Neural cell (in vitro differentiated cells): Measurements from ENCODE around the gene ZYG11A. TPM values are rescaled to one million over a fixed set of nuclear protein-coding genes. Genes with fewer than 3 reads are reported as not detected.

ENCODE experiments used
- H2AFZ ChIP-seq: fragments of 200-600, 300-800 bp; sonication (generic), shearing (Covaris generic); 2 replicates; pipeline ENCODE4 v1.6.0; 2014; ENCODE audit warnings: low read depth, mild to moderate bottlenecking, antibody characterized with exemption, low read length, moderate library complexity
- H3F3A ChIP-seq: fragments of 200-600 bp; shearing (Covaris generic); 2 replicates; pipeline ENCODE4 v1.6.1; 2016; ENCODE audit warnings: mild to moderate bottlenecking, moderate library complexity, mixed read lengths, antibody characterized with exemption, low read length; ENCODE audit not compliant: insufficient read depth, poor library complexity, severe bottlenecking
- H3K27ac ChIP-seq: fragments of 200-600, 300-800 bp; sonication (generic), shearing (Covaris generic); 2 replicates; pipeline ENCODE4 v1.5.1; 2014; ENCODE audit warnings: mild to moderate bottlenecking, low read length, moderate library complexity
- H3K27me3 ChIP-seq: fragments of 300-800, 200-600 bp; sonication (generic), shearing (Covaris generic); 2 replicates; pipeline ENCODE4 v1.6.0; 2014; ENCODE audit warnings: mild to moderate bottlenecking, low read depth, low read length, moderate library complexity; ENCODE audit not compliant: insufficient read depth
- H3K36me3 ChIP-seq: fragments of 300-800, 200-600 bp; sonication (generic), shearing (Covaris generic); 2 replicates; pipeline ENCODE4 v1.5.1; 2014; ENCODE audit warnings: mild to moderate bottlenecking, antibody characterized with exemption, low read length, moderate library complexity; ENCODE audit not compliant: insufficient read depth
- H3K4me2 ChIP-seq: fragments of 300-800, 200-600 bp; sonication (generic), shearing (Covaris generic); 2 replicates; pipeline ENCODE4 v1.6.0; 2014; ENCODE audit warnings: mild to moderate bottlenecking, low read length
- H3K4me3 ChIP-seq: fragments of 300-800, 200-600 bp; sonication (generic), shearing (Covaris generic); 2 replicates; pipeline ENCODE4 v1.5.1; 2014; ENCODE audit warnings: mild to moderate bottlenecking, low read length, moderate library complexity
- H3K79me2 ChIP-seq: fragments of 200-600 bp; shearing (Covaris generic); replicated peaks from 2 replicates; pipeline ENCODE4 v1.6.0; 2014; ENCODE audit warnings: mild to moderate bottlenecking, low read length, moderate library complexity; ENCODE audit not compliant: insufficient read depth
- H3K9ac ChIP-seq: fragments of 300-800, 200-600 bp; sonication (generic), shearing (Covaris generic); 2 replicates; pipeline ENCODE4 v1.6.1; 2016; ENCODE audit warnings: mild to moderate bottlenecking, low read length, mixed read lengths
- H3K9me2 ChIP-seq: fragments of 200-600 bp; shearing (Covaris generic); 2 replicates; pipeline ENCODE4 v1.6.1; 2016; ENCODE audit warnings: mild to moderate bottlenecking, low read length, mixed read lengths; ENCODE audit not compliant: insufficient read depth
- H3K9me3 ChIP-seq: fragments of 200-600, 300-800 bp; sonication (generic), shearing (Covaris generic); 2 replicates; pipeline ENCODE4 v1.6.1; 2016; ENCODE audit warnings: mild to moderate bottlenecking, mixed run types, low read length, moderate library complexity, mixed read lengths
- H4K20me1 ChIP-seq: fragments of 200-600 bp; shearing (Covaris generic); 2 replicates; pipeline ENCODE4 v1.6.1; 2016; ENCODE audit warnings: mild to moderate bottlenecking, mixed run types; ENCODE audit not compliant: insufficient read depth
- CTCF ChIP-seq: fragments of 450-650 bp; IDR thresholded peaks from 2 replicates; pipeline ENCODE4 v1.5.1; 2014; ENCODE audit warnings: antibody characterized with exemption, mild to moderate bottlenecking, moderate library complexity; ENCODE audit not compliant: poor library complexity, severe bottlenecking
- EP300 ChIP-seq: fragments of 450-650 bp; conservative IDR thresholded peaks from 2 replicates; pipeline ENCODE4 v1.6.1; 2014; ENCODE audit warnings: antibody characterized with exemption, mild to moderate bottlenecking, moderate library complexity; ENCODE audit not compliant: poor library complexity, severe bottlenecking
- EZH2 ChIP-seq: fragments of 200-600, 300-800 bp; shearing (Covaris generic), sonication (generic); IDR thresholded peaks from 2 replicates; pipeline ENCODE4 v1.6.1; 2014; ENCODE audit warnings: antibody characterized with exemption, low read length, borderline replicate concordance, mild to moderate bottlenecking; ENCODE audit not compliant: insufficient read depth, poor library complexity, severe bottlenecking
- MXI1 ChIP-seq: fragments of 450-650 bp; conservative IDR thresholded peaks from 2 replicates; pipeline ENCODE4 v1.6.1; 2014; ENCODE audit warnings: antibody characterized with exemption, mild to moderate bottlenecking; ENCODE audit not compliant: poor library complexity, severe bottlenecking
- POLR2AphosphoS5 ChIP-seq: IDR thresholded peaks from 2 replicates; pipeline ENCODE4 v1.6.1; 2012
- RAD21 ChIP-seq: fragments of 450-650 bp; conservative IDR thresholded peaks from 2 replicates; pipeline ENCODE4 v1.6.1; 2014; ENCODE audit warnings: antibody characterized with exemption, mild to moderate bottlenecking, moderate library complexity
- REST ChIP-seq: IDR thresholded peaks from 2 replicates; pipeline ENCODE4 v1.6.1; 2012; ENCODE audit warnings: borderline replicate concordance
- SMC3 ChIP-seq: fragments of 450-650 bp; conservative IDR thresholded peaks from 2 replicates; pipeline ENCODE4 v1.6.1; 2014; ENCODE audit warnings: antibody characterized with exemption, mild to moderate bottlenecking, moderate library complexity; ENCODE audit not compliant: poor library complexity
- TAF1 ChIP-seq: IDR thresholded peaks from 2 replicates; pipeline ENCODE4 v1.6.1; 2012; ENCODE audit warnings: low read depth
- polyA plus RNA-seq: library from polyadenylated mRNA; depleted of rRNA; stranded (reverse); fragments of >200 nt; gene quantifications from 2 replicates; pipeline ENCODE4 v1.2.3, GENCODE V29; 2014

Gene ZYG11A
- polyA plus RNA-seq, 1 donor from 2014 or later: 0.40 TPM

GRCh38 chr1:52913537-52913936 is 71.0 kb downstream of the ZYG11A start:
- TF ChIP-seq POLR2AphosphoS5: no peak
- TF ChIP-seq REST: no peak
- TF ChIP-seq CTCF: no peak
- no peak for TF ChIP-seq MXI1
- no peak for TF ChIP-seq TAF1
- TF ChIP-seq RAD21: no peak
- no peak for TF ChIP-seq EP300
- no peak for TF ChIP-seq SMC3
- Histone ChIP-seq H3K27ac (no peak overlapping the region), H4K20me1 (no peaks in the 10 kb centered on the region), H2AFZ (no peak overlapping the region), H3K9ac (no peak overlapping the region), H3K27me3 (no peaks in the 10 kb centered on the region), H3K36me3 (no peaks in the 10 kb centered on the region), H3K4me3 (no peak overlapping the region), H3K4me2 (no peak overlapping the region), H3K79me2 (no peaks in the 10 kb centered on the region), H3K9me3 (no peaks in the 10 kb centered on the region), H3F3A (no peaks in the 10 kb centered on the region), H3K9me2 (no peaks in the 10 kb centered on the region)

GRCh38 chr1:52914463-52914862 is 71.9 kb downstream of the ZYG11A start:
- H3K4me3 ChIP-seq: no peak overlapping the region
- H3K27me3 ChIP-seq: peaks cover 3% of the 10 kb centered on the region
- no peaks in the 10 kb centered on the region for H4K20me1 ChIP-seq
- H3K27ac ChIP-seq: no peak overlapping the region
- H3F3A ChIP-seq: no peaks in the 10 kb centered on the region
- no peak overlapping the region for H2AFZ ChIP-seq
- no peaks in the 10 kb centered on the region for H3K79me2 ChIP-seq
- H3K36me3 ChIP-seq: no peaks in the 10 kb centered on the region
- H3K4me2 ChIP-seq: no peak overlapping the region
- H3K9me2 ChIP-seq: no peaks in the 10 kb centered on the region
- no peak for TF ChIP-seq EP300
- no peak for TF ChIP-seq POLR2AphosphoS5
- TF ChIP-seq REST: no peak
- TF ChIP-seq MXI1: no peak
- TF ChIP-seq EZH2: no peak
- no peak for TF ChIP-seq TAF1
- no peak for TF ChIP-seq RAD21
- no peak for TF ChIP-seq SMC3
- no peak for TF ChIP-seq CTCF
- H3K9ac ChIP-seq: no peak overlapping the region
- peaks cover 8% of the 10 kb centered on the region for H3K9me3 ChIP-seq
